Stimulated activated CD8-positive, alpha-beta memory T cell treated with anti-CD3 and anti-CD28 coated beads, Interleukin-15, amount 100 ng/mL, for 1 hour (primary cell): Measurements from ENCODE around the gene CCDC47.
"Not testable (repeated sequence)": the region's sequence is repeated elsewhere in the genome, so short reads cannot be mapped to it uniquely, and the experiment has no call there.

ENCODE experiments used
- DNase-seq: peaks from one replicate; pipeline ENCODE4 v3.0.0-alpha.2; 2020; ENCODE audit warnings: low read depth

The CCDC47 gene

DNA sequence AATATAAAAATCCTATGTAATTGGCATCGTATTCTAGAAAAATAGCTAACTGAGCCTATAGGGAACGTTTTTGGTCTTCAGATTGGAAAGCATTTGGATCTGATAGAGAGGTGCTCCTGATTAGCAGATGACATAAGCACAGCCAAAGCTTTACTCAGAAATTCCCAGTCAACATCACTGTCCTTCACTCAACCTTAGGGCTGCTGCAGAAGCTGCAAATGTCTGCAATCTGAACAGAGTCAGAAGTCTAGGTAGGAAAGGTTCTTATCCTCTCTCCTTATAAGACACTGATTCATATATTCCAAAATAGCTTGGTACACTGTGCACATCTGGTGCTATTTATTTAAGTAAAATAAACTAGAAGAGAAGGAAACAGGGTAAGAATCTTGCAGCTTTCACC, 51.0 kb downstream of the CCDC47 start:
- no peak for DNase-seq

GRCh38 chr17:63720194-63720593, 53.2 kb downstream of the CCDC47 start:
- DNase-seq: not testable (repeated sequence)

GRCh38 chr17:63718988-63719387, 54.4 kb downstream of the CCDC47 start:
- no peak for DNase-seq

GRCh38 chr17:63716426-63716825, 57.0 kb downstream of the CCDC47 start:
- DNase-seq: no peak

GRCh38 chr17:63714550-63715277, 58.7 kb downstream of the CCDC47 start:
- no peak for DNase-seq

DNA sequence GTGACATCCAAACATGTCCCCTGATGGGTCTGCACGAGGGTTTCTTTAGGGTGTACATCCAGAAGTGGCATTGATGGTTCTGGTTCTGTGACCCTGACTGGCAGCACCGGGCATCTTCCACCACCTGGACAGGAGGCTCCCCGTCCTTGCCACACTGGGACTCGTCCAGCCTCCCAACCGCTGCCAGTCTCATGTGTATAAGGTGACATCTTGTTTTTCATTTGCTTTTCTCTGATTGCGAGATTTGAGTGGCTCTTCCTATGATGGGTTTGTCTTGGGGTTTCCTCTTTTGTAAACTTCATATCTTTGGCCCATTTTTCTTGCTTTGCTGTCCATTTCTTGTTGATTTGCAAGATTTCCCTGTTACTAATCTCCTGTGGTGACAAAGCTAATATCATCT, 64.3 kb downstream of the CCDC47 start:
- DNase-seq: no peak

- no peak for DNase-seq
Observed at GRCh38 chr17:63707151-63707550, 66.2 kb downstream of the CCDC47 start.

DNA sequence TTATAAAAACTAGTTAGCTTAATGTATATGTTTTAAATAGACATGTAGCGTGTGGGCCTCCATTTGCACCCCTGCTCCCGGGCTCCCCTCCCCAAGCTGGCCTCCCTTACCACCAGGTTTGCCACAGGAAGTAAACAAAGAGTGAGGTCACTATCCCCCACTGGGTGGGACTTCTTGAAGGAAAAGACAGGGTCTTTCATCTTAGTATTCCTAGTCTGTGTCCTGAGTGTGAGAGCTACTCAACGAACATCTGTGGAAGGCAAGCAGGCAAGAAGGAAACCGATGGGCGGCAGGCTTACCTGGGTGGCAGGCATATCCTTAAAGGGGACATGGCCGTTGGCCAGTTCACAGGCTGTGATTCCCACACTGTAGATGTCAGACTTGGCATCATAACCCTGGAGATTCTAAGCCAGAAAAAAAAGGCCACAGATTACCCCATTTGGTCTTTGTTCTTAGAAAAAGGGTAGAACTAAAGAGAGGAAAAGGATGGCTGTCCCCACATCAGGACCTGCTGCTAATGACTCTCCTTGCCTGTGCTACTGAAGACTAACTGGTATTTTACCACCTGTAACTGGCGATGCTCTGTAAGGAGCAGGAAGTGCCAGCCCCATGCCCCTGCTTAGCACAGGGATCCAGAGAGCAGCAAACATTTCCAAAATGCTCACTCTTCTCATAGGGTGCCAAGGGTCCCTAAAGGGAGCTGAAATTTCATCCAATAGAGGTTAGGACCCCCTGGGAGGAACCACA, 66.9 kb downstream of the CCDC47 start:
- no peak for DNase-seq

DNA sequence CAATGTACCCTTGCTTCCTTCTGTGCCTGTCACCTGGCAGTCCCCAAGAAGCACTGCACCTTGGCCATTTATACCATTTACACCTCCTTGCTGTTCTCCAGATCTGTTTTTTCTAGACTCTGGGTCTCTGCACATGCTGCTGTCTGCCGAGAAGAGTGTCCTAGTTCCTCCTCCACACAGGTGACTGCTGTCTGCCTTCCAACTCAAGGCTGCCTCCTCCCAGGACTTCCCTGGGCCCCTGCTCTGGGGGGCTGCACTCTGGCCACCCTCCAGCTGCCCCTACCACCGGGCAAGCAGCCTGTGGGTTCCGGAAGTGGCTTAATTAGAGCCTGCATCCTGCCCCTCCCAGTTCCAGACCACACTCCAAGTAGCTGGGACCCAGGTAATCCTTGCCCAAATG, 67.7 kb downstream of the CCDC47 start:
- no peak for DNase-seq

GRCh38 chr17:63704836-63705235, 68.6 kb downstream of the CCDC47 start:
- no peak for DNase-seq

DNA sequence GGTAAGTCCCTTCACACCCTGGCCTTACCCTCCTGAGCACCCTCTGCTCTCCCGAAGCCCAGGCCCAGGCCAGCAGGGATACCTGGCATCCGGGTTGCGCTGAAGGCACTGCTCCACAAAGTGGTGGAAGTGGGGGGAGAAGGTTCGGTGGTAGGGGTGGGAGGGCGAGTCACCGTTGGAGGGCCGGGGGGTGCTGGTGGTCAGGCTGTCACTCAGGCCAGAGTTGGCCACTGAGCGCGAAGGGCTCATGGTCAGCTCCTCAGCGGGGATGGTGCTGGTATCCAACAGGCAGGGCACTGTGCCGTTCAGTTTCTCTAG, 69.2 kb downstream of the CCDC47 start:
- no peak for DNase-seq

DNA sequence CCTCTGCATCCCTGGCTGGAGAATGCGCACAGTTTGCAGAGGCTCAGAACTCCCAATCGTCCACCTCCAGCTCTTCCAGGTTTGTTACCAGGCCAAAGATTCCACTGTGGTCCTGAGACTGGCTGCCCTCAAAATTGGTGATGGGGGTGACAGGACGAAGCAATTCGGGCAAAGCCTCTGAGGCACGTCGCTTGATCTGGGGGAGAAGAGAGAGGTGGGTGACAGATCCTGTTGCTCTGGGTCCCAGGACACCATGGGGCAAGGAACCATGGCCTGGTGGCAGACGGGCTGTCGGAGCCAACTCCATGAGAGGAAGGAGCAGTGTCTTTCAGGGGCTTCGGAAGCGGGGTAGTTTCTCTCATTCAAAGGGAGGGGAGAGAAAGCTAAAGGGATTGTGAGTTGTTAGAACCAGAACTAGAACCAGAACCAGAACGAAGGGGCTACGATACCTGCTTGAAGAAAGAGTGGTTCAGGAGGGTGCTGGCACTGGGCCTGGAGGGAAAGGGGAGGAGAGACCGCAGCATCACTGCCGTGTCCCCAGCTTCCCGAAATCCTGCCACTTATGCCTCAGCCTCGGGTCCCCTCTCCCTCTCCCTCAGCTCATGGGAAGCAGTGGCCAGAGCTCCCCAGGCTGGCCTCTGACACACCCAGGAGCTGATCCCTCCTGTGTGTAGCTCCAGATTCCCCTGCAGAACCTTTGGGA, 69.7 kb downstream of the CCDC47 start:
- DNase-seq: no peak

- no peak for DNase-seq
Observed at GRCh38 chr17:63703029-63703428, 70.4 kb downstream of the CCDC47 start.

DNA sequence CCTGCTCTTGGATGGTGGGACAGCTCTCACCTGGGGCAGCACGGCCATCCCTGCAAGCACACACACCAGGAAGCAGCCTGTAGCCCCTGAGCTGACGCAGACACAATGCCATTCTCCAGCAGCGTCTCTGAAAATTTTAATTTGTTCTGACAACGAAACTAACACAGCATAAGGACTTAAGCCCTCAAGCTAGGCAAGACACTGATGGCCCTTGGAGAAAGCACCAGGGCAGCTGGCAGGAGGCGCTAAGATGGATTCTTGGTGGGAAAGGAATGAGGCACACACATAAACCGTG, 70.7 kb downstream of the CCDC47 start:
- no peak for DNase-seq

DNA sequence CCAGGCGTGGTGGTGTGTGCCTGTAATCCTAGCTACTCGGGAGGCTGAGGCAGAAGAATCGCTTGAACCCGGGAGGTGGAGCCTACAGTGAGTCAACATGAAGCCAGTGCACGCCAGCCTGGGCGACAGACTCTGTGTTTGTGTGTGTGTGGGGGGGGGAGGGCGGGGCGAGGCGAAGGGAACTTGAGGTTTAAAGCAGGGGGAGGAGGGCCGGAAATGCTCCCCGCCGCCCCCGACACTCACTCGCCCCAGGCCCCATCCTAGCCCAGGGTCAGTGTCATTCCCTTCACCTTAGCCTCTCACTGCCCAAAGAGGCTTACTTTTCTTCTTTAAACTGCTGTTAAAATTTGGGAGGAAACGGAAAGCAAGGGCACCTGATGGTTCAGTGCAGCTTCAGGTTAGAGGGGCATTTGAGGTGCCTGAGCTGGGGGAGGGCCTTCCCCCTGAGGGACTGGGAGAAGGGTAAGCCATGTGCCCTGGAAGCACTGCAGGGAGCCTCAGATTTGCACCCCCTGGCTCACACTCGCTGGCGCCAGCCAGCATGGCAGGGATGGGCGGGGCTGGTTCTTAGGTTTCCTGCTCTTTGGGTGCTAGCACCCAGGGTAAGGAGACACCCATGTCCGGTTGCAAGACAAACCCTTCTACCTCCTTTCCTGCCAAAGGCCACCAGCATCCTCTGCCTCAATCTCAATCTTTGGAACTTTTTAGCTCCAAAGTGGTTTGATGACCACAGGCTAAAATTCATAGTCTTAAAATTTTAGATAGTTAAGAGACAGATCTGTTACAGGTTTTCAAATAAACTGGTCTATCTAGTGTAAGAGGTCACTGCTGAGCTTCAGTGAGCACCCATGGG, 71.3 kb downstream of the CCDC47 start:
- peak; percentile 50 for DNase-seq

GRCh38 chr17:63701456-63701820, 72.0 kb downstream of the CCDC47 start:
- no peak for DNase-seq

GRCh38 chr17:63700528-63701455, 72.6 kb downstream of the CCDC47 start:
- no peak for DNase-seq

DNA sequence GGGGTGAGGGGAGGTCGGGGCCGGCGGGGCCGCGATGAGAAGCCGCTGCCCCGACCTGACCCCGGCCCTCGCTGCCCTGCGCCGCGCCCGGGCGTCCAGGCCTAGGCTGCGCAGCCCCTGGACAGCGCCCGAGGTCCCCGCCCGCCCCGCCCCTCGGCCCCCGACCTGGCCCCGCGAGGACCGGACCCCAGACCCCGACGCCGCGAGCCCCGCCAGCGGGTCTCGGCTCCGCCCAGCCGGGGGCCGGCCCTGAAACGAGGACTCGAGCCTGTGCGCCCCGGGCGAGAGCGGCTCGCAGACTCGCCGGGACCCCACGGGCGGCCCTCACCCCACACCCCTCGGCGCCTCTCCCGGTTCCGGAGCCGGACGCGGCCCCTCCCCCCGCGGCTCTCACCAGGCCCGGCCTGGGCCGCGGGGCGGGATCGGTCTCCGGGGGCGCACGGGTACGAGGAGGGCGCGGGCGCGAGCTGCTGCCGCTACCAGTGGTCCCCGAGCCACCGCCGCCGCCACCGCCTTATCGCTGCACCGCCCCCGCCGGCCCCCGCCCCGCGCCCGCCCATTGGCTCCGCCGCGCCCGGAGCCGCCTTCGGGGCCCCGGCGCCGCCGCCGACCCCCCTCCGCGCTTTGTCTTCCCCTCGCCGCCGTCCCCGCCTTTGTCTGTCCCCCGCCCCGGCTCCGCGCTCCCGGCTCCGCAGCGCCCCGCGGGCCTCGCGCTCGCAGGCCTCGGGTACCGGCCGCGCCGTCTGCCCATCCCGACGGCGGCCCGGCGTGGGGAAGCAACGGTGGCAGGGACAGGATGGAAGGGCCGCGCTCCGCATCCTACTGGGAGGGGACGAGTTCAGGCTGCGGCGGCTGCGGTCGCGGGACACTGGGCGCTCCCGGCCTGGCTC, 73.5 kb downstream of the CCDC47 start, which contains the start of gene LIMD2:
TSS of gene LIMD2 (minus strand) at position 488 of the 890 bp plus-strand sequence. CDS start 827 bp downstream, outside the sequence.
- DNase-seq: peak; percentile 77

DNA sequence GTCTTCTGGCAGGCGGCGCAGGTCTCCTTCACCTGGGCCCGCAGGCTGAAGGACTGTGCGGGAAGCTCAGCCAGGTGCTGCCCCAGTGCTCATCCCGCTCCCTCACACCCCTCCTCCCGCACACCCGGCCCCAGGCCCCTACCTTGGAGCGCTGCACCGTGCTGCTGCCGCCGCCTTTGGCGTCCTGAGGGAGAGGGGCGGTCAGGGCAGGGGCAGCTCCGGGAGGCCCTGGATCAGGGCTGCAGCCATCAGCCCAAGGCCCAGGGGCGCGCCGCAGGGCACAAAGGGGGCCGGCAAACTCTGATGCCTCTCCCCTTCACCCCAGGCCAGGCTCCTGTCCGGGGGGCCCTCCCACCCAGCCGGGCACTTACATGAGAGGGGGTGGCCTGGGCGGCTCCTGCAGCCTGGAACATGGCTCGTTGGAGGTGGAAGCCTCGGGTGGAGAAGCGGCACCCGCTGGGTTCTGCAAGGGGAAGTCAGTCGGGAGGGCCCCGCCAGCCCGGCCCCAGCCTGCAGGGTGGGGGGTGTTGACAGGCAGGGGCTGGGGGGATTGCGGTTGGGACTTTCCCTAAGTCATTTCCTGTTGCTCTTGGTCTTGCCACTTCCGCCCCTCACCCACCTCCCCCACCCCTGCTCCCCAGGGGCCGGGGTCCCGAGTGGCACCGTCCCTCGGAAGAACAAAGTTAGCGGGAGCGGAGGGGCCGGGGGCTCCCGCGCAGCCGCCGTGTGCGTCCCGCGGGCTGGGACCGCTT, 74.3 kb downstream of the CCDC47 start:
- peak; percentile 77 for DNase-seq
